ENCODE data around the gene SH3GL1.

Gene SH3GL1

GRCh38 chr19:4328243-4328990 lies 71.9 kb downstream of the SH3GL1 start:
- DNase-seq (ENCODE audit: low read depth) = peak; percentile 66
- H3K4me3 ChIP-seq (ENCODE audit: low read depth, low read length) = peak overlapping the region; percentile 71

- no peak for DNase-seq (ENCODE audit: low read depth)
- H3K4me3 ChIP-seq (ENCODE audit: low read depth, low read length) = peak overlapping the region; percentile 34
These were observed 72.5 kb downstream of the SH3GL1 start for GRCh38 chr19:4327877-4328242.

GRCh38 chr19:4327252-4327876 lies 73.0 kb downstream of the SH3GL1 start:
- H3K4me3 ChIP-seq (ENCODE audit: low read depth, low read length) = peak overlapping the region; percentile 14
- DNase-seq (ENCODE audit: low read depth) = no peak

GRCh38 chr19:4326837-4327251 lies 73.5 kb downstream of the SH3GL1 start:
- no peak for DNase-seq (ENCODE audit: low read depth)
- peak overlapping the region; percentile 14 for H3K4me3 ChIP-seq (ENCODE audit: low read depth, low read length)

GRCh38 chr19:4326215-4326836 lies 74.0 kb downstream of the SH3GL1 start:
- no peak overlapping the region for H3K4me3 ChIP-seq (ENCODE audit: low read depth, low read length)
- no peak for DNase-seq (ENCODE audit: low read depth)

- no peak overlapping the region for H3K4me3 ChIP-seq (ENCODE audit: low read depth, low read length)
- DNase-seq (ENCODE audit: low read depth) = no peak
These were observed 76.1 kb downstream of the SH3GL1 start for GRCh38 chr19:4324228-4324627.

- DNase-seq (ENCODE audit: low read depth) = no peak
- H3K4me3 ChIP-seq (ENCODE audit: low read depth, low read length) = no peak overlapping the region
These were observed 76.7 kb downstream of the SH3GL1 start for GRCh38 chr19:4323692-4324091.

- DNase-seq (ENCODE audit: low read depth) = no peak
- H3K4me3 ChIP-seq (ENCODE audit: low read depth, low read length) = no peak overlapping the region
These were observed 77.2 kb downstream of the SH3GL1 start for GRCh38 chr19:4322942-4323665.

GRCh38 chr19:4320419-4320818 lies 79.9 kb downstream of the SH3GL1 start:
- no peak for DNase-seq (ENCODE audit: low read depth)
- H3K4me3 ChIP-seq (ENCODE audit: low read depth, low read length) = no peak overlapping the region

- DNase-seq (ENCODE audit: low read depth) = no peak
- H3K4me3 ChIP-seq (ENCODE audit: low read depth, low read length) = no peak overlapping the region
These were observed 81.2 kb downstream of the SH3GL1 start for GRCh38 chr19:4319067-4319718.

GRCh38 chr19:4318460-4318859 lies 81.9 kb downstream of the SH3GL1 start:
- DNase-seq (ENCODE audit: low read depth) = no peak
- H3K4me3 ChIP-seq (ENCODE audit: low read depth, low read length) = no peak overlapping the region

- DNase-seq (ENCODE audit: low read depth) = no peak
- no peak overlapping the region for H3K4me3 ChIP-seq (ENCODE audit: low read depth, low read length)
These were observed 83.4 kb downstream of the SH3GL1 start for GRCh38 chr19:4316956-4317355.

- no peak overlapping the region for H3K4me3 ChIP-seq (ENCODE audit: low read depth, low read length)
- no peak for DNase-seq (ENCODE audit: low read depth)
These were observed 86.4 kb downstream of the SH3GL1 start for GRCh38 chr19:4313847-4314490.
